Stimulated activated CD4-positive, alpha-beta T cell treated with anti-CD3 and anti-CD28 coated beads, Interleukin-4, amount 100 ng/mL, for 4 hours (primary cell): ENCODE results near the gene PTPRM.
A peak's percentile ranks its signal among the peaks of the same experiment; 100 is the strongest.
"Not testable (repeated sequence)": the region's sequence is repeated elsewhere in the genome, so short reads cannot be mapped to it uniquely, and the experiment has no call there.

Experiments
- DNase-seq, 2 experiments: peaks; one replicate each; pipeline ENCODE4 v3.0.0-alpha.2; 2020

The PTPRM gene

DNA sequence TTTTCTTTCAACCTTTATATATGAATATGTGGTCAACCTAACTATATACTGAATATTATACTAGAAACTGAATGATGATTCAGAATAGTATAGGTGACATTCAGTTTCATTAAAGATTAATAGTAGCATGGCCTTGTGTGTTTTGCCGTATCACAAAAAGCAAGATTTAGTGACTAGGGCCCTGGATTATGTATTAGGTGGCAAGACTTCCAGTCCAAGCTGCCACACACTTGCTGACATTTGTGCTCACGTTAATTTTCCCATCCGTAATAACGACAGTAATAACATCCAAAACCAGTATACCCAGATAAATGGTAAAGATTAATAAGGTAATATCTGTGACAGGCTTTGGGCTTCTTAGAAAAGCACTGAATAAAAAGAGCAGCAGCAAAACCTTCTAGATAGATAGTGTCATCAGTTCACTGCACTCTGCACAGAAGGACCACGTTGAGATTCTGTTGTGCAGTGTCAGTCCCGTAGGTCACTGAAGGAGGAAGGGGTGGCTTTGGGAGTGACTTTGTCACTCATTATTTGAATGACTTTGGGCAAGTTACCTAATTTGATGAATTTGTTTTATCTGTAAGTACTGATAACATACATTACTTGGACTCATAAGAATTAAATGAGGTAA is 451.7 kb downstream of the PTPRM start:
- no peak for DNase-seq

DNA sequence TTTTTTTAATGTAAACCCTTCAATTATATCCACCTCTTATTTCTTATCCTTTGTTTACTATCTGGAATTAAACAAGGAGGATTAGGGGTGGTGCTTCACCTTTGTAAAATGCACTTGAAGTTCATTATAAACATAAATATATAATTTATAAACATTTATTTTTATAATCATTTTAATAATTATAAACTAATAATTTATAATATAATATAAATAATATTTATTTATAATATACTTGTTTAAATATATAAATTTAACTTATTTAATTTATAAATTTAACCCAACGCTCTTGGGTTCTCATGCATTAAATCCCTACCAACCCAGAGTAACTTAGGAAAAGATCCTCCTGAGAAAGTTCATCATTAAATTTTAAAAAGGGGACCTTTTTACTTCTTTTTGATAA is 452.5 kb downstream of the PTPRM start:
- no peak for DNase-seq

DNA sequence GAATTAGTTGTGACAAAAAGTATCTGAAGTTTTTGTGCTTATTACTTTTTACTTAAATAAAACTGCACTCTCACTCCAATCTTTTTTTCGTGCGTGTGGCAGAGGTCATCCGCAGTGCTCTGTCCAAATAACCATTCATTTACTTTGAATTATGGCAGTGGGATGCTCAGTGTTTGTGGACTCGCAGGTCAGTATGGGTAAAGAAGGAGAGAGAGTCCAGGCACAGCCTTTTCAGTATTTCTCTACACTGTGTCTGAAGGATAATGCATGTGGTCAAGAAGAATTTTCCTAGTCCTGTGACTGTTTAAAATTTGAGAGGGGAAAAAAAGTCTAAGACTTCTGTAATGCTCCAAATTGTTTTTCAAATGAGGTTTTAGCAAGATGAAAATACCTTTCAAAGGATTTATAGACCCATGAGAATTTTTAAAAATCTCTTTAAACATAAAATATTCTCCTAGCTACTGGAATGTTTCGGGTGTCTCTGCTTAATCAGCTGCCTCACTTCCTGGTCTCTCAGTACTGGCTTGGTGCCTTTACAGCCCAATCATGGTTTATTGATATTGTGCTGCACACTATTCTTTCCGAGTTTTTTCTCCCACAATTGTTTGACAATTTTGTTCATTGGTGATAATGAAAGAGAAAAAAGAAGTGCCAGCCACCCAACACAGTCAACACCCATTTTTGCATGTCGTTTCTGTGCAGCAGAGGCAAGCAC is 453.2 kb downstream of the PTPRM start:
- no peak for DNase-seq

DNA sequence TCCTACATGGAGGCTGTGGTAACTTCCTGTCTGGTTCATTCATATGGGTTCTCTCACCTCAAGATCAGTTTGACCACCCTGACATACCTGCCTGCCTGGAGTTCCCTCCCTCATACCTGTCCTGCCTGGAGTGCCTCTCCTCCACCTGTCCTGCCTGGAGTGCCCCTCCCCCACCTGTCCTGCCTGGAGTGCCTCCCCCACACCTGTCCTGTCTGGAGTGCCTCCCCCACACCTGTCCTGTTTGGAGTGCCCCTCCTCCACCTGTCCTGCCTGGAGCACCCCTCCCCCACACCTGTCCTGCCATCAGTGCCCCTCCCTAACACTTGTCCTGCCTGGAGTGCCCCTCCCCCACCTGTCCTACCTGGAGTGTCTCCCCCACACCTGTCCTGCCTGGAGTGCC is 461.9 kb downstream of the PTPRM start:
- no peak for DNase-seq

DNA sequence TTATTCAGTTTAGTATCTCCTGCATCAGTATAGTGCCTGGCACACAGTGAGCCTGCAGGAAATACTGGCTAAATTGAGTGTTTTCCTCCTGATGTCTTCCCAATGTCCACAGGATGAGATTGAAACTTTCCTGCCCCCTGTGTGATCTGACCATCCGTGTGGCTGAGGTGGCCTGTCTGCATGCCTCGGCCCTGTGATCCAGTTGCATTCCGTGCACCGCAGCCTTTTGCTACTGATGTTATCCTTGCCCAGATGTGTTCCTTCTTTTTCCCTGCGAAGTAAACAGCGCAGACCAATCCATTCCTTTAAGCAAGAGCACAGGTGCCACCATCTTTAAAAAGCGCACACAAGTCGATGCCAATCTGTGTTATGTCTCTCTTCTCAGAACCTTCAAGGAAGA is 462.6 kb downstream of the PTPRM start:
- DNase-seq: no peak

DNA sequence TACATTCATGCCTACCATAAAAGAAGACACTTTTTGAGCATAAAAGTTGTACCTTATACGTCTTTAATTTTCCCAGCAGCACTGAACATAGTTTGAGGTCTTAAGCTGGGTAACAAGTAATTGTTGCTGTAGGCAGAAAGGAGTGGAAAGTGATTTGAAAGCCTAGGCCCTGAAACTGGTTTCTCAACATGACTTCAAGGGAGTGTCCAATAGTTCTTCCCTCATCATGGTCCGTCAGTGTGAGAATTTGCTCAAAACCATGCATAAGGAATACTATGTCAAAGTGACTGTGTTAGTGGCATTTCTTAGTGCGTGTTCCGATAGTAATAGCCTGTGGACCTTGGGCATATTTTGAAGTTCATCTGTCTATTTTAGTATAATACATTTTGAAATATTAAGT is 463.1 kb downstream of the PTPRM start:
- no peak for DNase-seq

DNA sequence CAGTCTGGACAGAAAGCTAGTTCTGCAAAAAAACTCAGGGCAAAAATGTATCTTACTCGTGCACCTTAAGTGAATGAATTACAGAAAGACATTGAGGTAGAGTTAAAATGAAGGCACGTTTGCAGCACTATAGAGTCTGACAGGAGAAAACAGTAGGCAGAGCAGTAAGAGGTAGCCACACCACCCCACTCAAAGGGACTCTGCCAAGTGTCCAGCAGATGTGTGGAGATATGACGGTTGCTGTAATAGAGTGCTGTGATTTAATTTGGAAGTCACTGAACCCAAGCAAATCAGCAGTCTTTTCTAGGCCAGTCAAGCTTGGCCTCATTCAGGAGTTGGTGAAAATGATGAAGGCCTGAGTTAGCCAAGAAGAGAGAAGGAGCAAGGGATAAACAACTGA is 464.4 kb downstream of the PTPRM start:
- DNase-seq: no peak

DNA sequence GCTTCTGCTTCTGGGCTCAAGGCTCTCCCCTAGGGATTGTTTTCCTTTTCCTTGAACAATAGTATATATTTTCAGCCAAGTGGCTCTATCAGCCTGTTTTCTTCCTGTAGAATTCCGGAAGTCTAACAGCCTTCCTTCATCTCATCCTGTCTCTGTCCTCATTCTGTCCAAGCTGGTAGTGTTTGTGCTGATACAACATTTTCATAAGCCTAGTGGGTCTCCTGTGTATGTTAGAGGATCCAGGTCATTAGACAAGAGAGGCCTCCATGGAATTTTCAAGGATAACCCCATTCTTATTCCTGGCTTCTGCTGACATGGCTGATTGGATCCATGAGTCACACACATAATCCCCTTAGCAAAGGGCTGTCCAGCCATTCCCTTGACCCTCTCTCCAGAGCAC is 467.6 kb downstream of the PTPRM start:
- DNase-seq: no peak

DNA sequence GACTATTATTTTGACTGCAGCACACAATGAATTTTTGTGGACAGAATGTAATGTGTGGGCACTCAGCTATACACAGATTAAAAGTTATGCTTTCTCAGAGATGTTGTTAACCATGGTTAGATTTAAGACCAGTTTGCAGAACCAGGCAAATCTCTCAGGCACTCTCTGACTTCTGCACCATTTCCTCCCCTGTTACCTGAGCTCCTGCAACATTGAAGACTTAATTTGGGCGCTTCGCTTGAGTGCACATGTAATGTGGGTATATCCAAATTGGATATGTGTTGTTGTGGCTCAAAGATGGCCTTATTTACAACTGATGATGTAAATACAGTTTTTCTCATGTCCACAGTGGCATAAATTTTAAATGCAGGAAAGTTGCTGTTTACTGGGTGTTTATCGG is 469.4 kb downstream of the PTPRM start:
- DNase-seq: no peak

DNA sequence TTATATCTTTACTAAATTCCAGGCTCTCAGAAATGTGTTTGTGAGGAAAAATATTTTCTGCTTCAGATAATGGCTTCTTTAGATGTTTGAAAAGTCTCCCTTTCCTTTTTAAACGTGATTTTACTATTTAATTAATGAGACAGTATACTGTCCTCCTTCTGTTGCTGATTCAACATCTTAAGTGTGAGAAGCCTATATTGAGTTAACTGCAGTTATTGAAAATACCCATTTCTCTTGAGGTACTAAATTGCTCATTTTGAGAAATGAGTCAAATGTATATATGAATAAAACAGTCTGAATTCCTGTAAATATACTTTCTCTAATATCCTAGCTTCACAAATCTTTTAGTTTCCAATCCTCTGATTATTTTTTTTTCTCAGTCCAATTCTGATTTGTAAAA is 470.2 kb downstream of the PTPRM start:
- no peak for DNase-seq

DNA sequence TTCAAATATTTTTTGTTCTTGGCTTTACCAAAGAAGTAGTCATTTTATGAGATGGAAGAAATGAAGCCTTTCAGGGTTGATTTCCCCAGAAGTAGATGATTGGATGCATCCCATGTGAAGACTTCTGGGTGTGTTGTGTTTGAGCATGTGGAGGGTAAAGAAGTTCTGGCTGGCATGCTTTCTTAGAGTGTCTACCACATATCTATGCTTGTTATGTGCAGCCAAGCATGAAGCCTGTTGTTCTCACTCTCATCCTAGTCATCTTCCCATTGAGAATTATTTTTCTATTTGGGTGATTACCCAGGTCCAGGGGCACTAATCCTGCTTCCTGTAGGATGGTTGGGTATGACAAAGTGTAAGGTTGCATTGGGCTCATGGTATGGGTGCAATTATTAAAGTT is 472.9 kb downstream of the PTPRM start:
- DNase-seq: no peak

DNA sequence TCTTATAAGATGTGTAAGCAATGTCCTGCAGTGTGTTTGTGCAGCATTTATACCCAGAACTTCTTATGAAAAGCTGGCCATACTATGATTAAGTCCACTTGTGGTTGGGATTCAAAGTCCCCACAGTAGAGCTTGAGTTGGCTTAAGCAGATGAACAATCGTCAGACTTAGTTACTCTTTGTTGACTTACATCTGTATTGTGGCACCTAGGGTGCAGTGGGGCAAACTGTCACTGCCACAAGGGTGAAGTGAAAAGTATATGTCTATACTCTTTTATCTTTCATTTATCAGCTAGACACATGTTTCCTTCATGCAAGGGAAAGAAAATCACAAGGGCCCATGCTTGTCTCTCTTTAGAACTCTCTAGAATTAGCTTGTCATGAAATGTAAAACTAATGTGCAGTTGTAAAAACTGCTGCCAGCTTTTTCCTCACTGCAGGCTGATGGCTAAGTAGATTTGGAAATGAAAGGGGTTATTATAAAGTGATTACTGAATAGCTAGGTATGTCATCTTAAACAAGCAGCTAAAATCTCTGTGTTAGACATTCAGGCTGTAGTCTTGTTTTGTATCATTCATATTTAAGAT is 474.5 kb downstream of the PTPRM start:
- DNase-seq: no peak

DNA sequence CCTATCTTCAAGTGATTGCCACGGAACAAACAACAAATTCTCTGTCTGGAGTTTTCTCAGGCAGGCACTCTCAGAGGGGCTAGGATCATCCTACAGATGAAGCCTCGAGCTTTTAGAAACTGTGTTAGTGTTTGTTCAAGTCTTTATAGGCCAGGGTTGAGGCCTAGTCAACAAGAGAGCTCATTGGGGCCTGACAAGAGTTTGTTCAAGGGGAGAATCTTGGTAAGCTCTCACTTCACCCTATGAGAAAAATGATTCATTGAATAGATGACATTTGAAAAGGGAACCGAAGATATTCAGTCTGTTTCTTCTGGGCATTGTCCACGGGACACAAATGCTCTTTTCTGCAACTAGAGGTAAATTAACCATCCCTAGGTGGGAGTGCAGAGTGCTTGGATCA is 476.9 kb downstream of the PTPRM start:
- DNase-seq: no peak

DNA sequence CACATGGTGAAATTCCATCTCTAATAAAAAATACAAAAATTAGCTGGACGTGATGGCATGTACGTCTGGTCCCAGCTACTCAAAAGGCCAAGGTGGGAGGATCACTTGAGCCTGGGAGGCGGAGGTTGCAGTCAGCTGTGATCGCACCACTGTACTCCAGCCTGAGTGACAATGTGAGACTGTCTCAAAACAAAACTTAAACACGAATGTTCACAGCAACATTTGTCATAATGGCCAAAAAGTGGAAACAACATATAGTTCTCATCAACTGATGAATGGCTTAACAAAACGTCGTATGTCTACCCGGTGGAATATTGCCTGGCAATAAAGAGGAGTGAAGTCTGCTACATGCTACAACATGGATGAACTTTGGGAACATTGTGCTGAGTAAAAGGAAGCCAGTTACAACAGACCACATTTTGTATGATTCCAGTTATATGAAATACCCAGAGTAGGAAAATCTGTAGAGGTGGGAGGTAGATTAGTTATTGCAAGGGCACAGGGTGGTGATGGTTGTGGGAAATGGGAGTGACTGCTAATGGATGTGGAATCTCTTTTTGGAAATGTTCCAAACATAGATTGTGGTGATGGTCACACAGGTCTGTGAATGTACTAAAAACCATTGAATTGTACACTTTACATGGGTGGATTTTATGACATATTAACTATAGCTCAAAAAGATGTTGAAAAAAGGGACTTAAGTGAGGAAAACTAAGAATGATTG is 478.2 kb downstream of the PTPRM start:
- no peak for DNase-seq

DNA sequence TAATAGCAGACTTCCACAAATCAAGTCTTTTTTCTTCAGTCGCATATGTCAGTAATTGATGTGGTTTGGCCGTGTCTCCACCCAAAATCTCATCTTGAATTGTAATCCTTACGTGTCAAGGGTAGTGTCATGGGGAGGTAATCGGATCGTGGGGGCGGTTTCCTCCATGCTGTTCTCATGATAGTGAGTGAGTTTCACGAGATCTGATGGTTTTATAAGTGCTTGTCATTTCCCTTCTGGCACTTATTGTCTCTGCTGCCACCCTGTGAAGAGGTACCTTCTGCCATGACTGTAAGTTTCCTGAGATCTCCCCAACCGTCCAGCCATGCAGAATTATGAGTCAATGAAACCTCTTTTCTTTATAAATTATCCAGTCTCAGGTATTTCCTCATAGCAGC is 478.8 kb downstream of the PTPRM start:
- DNase-seq: peak; percentile 18 to 42

DNA sequence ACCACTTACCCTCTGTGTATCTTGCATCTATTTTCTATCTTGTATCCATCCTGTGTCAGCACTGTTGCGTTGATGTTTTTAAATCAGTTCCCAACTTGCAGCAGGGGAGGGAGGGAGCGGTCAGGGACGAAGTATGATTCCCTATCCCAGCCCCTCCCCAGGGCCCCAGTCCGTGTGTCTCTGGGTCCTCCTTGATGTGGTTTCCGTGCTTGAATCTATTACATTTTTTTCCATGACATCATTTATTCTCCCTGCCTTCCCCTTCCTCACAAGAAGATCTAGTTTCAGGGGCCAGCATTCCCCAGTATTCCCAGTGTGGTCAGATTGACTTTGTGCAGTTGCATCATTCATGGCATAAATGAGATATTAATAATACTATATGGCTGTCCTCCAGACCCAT is 479.3 kb downstream of the PTPRM start:
- DNase-seq: no peak

DNA sequence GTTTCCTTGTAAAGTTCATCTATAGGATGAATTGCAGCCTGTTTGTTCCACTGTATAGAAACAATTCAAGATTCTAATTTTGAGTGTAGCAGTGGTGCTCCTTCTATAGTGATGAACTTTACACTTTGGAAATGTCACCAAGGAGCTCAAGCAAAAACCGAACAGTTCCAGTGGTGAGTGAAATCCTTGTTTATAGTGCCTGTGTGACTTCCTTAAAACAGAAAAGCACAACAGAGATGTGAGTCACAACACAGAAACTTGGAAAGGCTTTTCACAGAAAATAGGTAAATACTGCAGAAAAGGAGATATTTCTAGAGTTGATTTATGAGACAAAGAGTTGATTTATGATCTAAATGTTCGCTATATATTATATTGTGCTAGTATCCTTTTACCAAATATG is 482.0 kb downstream of the PTPRM start:
- DNase-seq: no peak

DNA sequence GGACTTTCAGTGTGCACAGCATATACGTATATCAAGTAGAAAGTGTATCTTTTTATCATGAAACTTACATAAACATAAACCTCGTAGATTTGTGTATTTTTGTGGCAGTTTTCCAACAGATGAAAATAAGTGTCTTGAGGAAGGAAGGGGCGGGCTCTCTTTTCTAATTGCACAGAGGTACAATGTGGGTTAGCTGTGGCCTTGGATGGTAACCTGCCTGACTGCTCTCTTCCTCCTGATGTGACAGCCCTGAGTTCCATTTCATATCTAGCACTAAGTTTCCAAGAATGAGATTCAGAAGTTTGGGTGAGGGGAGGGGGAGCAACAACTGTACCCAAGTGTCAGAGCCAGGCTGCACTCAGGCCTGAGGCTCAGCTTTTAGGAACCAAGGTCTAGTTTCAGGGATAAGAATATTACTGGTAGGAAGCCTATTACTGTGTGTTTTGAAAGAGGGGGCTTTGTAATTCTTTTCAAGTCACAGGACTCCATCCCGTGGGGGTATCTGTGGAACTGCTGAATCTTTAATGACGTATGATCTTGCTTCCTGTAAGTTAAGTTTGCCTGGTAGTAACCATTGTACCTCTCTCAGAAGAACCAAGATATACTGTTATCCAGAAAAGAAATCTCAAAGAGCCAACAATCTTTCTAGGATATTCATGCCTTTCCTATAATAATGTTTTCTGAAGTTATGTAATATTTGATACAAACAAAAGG is 483.7 kb downstream of the PTPRM start:
- DNase-seq: no peak

DNA sequence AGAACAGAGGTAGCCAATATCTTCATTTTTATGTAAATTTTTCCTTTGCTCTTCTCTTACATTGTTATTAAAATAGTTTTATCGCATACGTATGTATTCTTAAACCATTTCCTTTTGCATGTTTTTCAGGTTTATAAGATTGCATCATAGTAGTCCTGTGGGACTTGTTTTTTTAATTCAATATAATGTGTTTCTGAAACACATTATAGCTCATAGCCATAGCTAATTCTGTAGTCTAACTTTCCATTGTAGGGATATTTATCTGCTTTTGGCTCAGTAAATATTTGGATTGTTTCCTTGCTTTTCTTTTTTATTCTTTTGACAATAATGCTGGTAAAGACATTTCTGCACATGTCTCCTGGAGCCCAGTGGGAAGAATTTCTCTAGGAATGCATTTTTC is 484.3 kb downstream of the PTPRM start:
- DNase-seq: no peak

DNA sequence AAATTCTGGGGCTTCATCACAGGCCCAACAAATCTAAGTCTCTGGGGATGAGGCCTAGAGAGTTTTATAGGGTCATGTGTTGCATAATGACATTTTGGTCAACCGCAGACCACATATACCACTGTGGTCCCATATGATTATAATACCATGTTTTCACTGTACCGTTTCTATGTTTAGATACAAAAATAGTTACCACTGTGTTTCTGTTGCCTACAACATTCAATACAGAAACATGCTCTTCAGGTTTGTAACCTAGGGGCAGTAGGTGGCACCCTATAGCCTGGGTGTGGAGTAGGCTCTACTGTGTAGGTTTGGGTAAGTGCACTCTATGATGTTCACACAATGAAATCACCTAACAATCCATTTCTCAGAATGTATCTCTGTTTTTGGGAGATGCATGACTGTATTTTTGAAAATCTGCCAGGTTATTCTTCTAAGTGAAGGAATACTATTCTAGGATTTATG is 485.2 kb downstream of the PTPRM start:
- no peak for DNase-seq

DNA sequence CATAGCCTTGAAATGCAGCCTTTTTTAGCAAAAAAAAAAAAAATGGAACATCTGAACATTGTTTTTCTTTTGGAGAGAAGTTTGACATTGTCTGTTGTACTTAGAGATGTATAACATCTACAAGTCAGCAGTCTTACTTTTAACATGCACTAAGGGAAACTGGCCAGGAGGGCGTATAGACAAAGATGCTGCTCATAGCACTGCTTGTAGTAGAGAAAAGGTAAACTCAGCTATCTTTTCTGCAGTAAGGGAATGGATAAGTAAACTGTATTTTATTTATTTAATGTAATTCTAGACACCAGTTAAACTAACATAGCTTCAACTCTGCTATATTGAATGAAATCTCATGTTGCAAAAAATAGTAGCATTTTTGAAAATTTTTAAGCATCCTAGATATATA is 489.6 kb downstream of the PTPRM start:
- no peak for DNase-seq

DNA sequence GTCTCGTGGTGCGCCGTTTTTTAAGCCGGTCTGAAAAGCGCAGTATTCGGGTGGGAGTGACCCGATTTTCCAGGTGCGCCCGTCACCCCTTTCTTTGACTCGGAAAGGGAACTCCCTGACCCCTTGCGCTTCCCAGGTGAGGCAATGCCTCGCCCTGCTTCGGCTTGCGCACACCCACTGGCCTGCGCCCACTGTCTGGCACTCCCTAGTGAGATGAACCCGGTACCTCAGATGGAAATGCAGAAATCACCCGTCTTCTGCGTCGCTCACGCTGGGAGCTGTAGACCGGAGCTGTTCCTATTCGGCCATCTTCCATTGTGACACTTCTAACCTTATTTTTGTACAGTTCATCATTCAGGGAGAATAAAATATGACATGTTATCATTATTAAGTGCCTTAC is 496.0 kb downstream of the PTPRM start:
- not testable (repeated sequence) for DNase-seq

DNA sequence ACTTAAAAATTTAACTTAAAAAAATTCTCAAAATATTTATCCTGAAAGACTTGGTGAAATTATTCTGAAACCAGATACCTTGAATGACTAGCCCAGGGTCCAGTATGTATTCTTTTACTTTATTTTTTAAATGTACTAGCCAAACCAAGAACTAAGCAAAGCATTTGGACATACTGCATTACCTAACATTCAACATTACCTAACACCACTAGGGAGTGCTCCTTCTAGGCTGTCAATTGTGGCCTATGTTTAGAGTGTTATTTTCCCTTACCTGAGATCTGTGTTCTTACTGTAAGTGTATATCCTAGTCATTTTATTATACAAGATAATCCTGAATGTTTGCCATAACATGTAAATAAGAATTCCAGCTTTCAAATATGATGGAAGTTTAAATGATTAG is 496.6 kb downstream of the PTPRM start:
- DNase-seq: no peak
